Neutrophil (primary cell): ENCODE data around the gene RPTOR.

Experiments
- H3K27ac ChIP-seq: fragments of 200-600 bp; sonication (generic); 2 replicates; pipeline ENCODE4 v1.5.1; 2016; ENCODE audit warnings: mild to moderate bottlenecking, moderate library complexity
- H3K27me3 ChIP-seq: fragments of 200-600 bp; sonication (generic); 2 replicates; pipeline ENCODE4 v1.6.0; 2016; ENCODE audit warnings: mild to moderate bottlenecking
- H3K36me3 ChIP-seq: fragments of 200-600 bp; sonication (generic); 2 replicates; pipeline ENCODE4 v1.5.1; 2017
- H3K4me1 ChIP-seq, 2 experiments: fragments of 200-600 bp in 1 of 2; sonication (generic) in 1 of 2; 1 replicate in 1 of 2; 2 replicates in 1 of 2; pipeline versions ENCODE4 v1.5.1 to v1.6.1; 2013 to 2016; ENCODE audit warnings: low read depth in 1 of 2, low read length in 1 of 2, mild to moderate bottlenecking in 1 of 2, moderate library complexity in 1 of 2; ENCODE audit not compliant: control insufficient read depth in 1 of 2, insufficient read depth in 1 of 2
- H3K4me3 ChIP-seq, 2 experiments: fragments of 200-600 bp in 1 of 2; sonication (generic) in 1 of 2; 1 replicate in 1 of 2; 2 replicates in 1 of 2; pipeline ENCODE4 v1.5.1; 2013 to 2016; ENCODE audit warnings: low read depth in 1 of 2, low read length in 1 of 2, mild to moderate bottlenecking in 1 of 2, moderate library complexity in 1 of 2
- H3K9me3 ChIP-seq: fragments of 200-600 bp; sonication (generic); 2 replicates; pipeline ENCODE4 v1.5.1; 2016
- TF ChIP-seq, protein P1 (sequence below): fragments of 200-600 bp; sonication (generic); IDR thresholded peaks from 2 replicates; pipeline ENCODE4 v1.5.1; 2016; ENCODE audit warnings: antibody characterized with exemption

RPTOR gene

DNA sequence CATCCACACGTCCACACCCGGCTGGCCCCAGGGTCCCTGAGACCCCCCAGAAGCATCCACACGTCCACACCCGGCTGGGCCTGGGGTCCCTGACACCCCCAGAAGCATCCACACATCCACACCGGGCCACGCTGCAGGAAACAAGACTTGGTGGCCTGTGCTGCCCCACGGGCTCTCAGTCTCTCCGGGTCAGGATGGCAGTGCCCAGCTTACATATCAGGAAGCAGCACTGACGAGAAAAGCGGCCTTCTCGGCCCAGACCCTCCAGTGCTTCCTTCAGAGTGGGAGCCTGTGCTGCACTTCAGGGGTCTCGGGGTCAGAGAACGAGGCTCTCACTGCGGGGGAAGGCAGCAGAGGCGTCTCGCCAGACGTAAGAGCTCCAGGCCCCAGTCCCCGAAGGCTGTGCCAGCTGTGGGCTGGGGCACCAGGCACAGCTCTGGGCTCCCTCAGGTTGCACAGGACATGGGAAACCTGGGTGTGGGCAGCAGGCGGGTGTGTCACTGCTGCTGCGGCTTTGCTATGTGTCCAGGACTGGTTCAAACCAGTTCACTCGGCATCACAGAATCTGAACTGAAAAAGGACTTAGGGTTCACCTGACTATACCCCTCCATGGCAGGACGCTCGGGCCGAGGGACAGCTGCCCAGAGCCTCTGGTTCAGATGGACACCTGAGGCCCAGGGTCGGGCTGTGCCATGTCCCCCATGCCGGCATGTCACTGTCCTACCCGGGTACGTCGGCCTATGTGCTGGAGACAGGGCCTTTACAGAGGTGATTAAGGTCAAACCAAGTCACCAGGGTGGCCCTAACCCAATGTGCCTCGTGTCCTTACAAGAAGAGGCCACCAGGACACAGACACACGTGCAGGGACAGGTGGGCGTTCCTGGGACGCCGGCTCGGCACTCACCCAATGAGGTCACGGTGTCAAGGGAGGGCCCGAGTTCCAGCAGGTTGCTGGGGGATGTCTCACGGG is 406.8 kb downstream of the RPTOR start:
- Histone ChIP-seq H3K9me3 (no peaks in the 10 kb centered on the region), H3K27ac (no peak overlapping the region), H3K4me1 (no peaks in the 10 kb centered on the region), H3K27me3 (no peaks in the 10 kb centered on the region), H3K4me3 (no peak overlapping the region), H3K36me3 (peaks cover 36% of the 10 kb centered on the region)
- TF ChIP-seq, protein P1, sequence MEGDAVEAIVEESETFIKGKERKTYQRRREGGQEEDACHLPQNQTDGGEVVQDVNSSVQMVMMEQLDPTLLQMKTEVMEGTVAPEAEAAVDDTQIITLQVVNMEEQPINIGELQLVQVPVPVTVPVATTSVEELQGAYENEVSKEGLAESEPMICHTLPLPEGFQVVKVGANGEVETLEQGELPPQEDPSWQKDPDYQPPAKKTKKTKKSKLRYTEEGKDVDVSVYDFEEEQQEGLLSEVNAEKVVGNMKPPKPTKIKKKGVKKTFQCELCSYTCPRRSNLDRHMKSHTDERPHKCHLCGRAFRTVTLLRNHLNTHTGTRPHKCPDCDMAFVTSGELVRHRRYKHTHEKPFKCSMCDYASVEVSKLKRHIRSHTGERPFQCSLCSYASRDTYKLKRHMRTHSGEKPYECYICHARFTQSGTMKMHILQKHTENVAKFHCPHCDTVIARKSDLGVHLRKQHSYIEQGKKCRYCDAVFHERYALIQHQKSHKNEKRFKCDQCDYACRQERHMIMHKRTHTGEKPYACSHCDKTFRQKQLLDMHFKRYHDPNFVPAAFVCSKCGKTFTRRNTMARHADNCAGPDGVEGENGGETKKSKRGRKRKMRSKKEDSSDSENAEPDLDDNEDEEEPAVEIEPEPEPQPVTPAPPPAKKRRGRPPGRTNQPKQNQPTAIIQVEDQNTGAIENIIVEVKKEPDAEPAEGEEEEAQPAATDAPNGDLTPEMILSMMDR: no peak

- Histone ChIP-seq H3K27me3 (no peaks in the 10 kb centered on the region), H3K4me1 (no peaks in the 10 kb centered on the region), H3K27ac (no peak overlapping the region), H3K9me3 (no peaks in the 10 kb centered on the region), H3K36me3 (peaks cover 38% of the 10 kb centered on the region), H3K4me3 (no peak overlapping the region)
- TF ChIP-seq, protein P1: no peak
Observed at GRCh38 chr17:80952291-80952690, 407.7 kb downstream of the RPTOR start.

DNA sequence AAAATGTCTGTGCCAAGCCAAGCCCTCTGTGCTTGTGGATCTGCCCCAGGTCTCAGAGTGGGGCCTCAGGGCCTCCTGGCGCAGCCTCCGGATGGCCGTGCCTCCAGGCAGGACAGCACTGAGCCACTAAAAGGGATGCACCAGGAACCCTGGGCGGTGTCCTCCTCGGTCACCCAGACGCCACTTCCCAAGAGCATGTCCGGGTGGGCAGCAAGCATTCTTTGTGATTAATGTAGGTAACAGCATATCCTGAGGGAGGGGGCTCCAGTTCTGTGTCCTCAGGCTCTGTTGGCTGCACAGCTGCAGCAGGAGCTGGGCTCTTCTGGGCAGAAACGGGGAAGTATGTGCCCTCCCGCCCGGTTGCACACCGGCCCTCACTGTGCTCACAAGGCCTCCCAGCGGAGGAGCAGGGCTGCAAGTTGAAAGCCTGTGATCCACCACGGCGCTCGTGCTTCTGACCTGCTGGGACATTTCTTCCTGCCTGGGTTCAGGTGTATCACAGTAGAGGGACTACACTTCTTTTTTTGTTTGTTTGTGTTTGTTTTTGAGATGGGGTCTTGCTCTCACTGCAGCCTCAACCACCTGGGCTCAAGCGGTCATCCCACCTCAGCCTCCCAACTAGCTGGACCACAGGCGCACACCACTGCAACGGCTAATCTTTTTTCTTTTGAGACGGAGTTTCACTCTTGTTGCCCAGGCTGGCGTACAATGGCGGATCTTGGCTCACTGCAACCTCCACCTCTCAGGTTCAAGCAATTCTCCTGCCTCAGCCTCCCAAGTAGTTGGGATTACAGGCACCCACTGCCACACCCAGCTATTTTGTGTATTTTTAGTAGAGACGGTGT is 409.1 kb downstream of the RPTOR start:
- H3K4me1 ChIP-seq: no peaks in the 10 kb centered on the region
- H3K27me3 ChIP-seq: no peaks in the 10 kb centered on the region
- TF ChIP-seq, protein P1: no peak
- no peak overlapping the region for H3K27ac ChIP-seq
- no peaks in the 10 kb centered on the region for H3K9me3 ChIP-seq
- H3K36me3 ChIP-seq: peaks cover 29% of the 10 kb centered on the region
- H3K4me3 ChIP-seq: no peak overlapping the region

DNA sequence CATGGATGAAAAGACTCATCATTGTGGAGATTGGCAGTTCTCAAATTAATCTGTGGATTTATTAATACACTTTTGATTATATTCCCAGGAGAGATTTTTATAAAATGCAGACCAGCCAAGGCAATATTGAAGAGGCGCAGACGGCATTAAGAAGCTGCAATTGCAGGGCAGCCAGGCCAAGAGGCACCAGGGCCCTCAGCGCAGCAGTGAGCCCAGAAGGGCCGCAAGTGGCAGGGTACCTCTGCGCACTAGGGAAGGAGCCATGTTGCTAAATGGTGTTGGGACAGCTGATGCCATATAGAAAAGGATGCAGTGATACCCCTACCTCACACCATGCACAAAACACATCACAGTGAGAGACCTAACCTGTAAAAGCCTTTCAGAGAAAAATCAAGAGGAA is 410.4 kb downstream of the RPTOR start:
- Histone ChIP-seq H3K27ac (no peak overlapping the region), H3K4me3 (no peak overlapping the region), H3K4me1 (no peaks in the 10 kb centered on the region), H3K36me3 (peaks cover 21% of the 10 kb centered on the region), H3K9me3 (no peaks in the 10 kb centered on the region), H3K27me3 (no peaks in the 10 kb centered on the region)
- TF ChIP-seq, protein P1: no peak

GRCh38 chr17:80955671-80956280 is 411.1 kb downstream of the RPTOR start:
- Histone ChIP-seq H3K27ac (no peak overlapping the region), H3K27me3 (no peaks in the 10 kb centered on the region), H3K4me1 (no peaks in the 10 kb centered on the region), H3K4me3 (no peak overlapping the region), H3K9me3 (no peaks in the 10 kb centered on the region), H3K36me3 (peaks cover 24% of the 10 kb centered on the region)
- TF ChIP-seq, protein P1: no peak
